HepG2 (cell line): ENCODE measurements around the gene FAM210A.

Experiments used
- HOXA5 ChIP-seq: sonication (generic); formaldehyde crosslinking; IDR thresholded peaks from 2 replicates; pipeline ENCODE4 v1.4.0; 2020; ENCODE audit warnings: missing genetic modification reagents
- PCBP2 ChIP-seq: fragments of 200-400 bp; formaldehyde crosslinking; optimal IDR thresholded peaks from 2 replicates; pipeline ENCODE3; 2018; ENCODE audit warnings: low read length, low read depth; ENCODE audit not compliant: poor library complexity, severe bottlenecking
- POLR2AphosphoS5 ChIP-seq: IDR thresholded peaks from 2 replicates; pipeline ENCODE4 v1.6.1; 2012; ENCODE audit warnings: low read depth, low read length
- RAD21 ChIP-seq: fragments of 450-650 bp; formaldehyde crosslinking; IDR thresholded peaks from 2 replicates; pipeline ENCODE4 v1.5.0; 2020; ENCODE audit warnings: mild to moderate bottlenecking
- SMC3 ChIP-seq: IDR thresholded peaks from 2 replicates; pipeline ENCODE4 v1.6.1; 2011; ENCODE audit warnings: low read length, improper control_type of control experiment
- YEATS2 ChIP-seq: sonication (generic); formaldehyde crosslinking; IDR thresholded peaks from 2 replicates; pipeline ENCODE4 v1.4.0; 2020; ENCODE audit warnings: missing genetic modification reagents, borderline replicate concordance
- ZFP41 ChIP-seq: sonication (generic); formaldehyde crosslinking; IDR thresholded peaks from 2 replicates; pipeline ENCODE4 v1.4.0; 2020; ENCODE audit warnings: mild to moderate bottlenecking, missing genetic modification reagents, borderline replicate concordance
- ZNF275 ChIP-seq: sonication (generic); formaldehyde crosslinking; IDR thresholded peaks from 2 replicates; pipeline ENCODE4 v1.8.0; 2022; ENCODE audit warnings: missing genetic modification reagents, mild to moderate bottlenecking, inconsistent platforms, borderline replicate concordance

- no peak for TF ChIP-seq ZFP41 (CRISPR knock-in tag)
- no peak for TF ChIP-seq SMC3
- TF ChIP-seq ZNF275 (CRISPR knock-in tag) = no peak
- TF ChIP-seq RAD21 (CRISPR knock-in tag) = no peak
- no peak for TF ChIP-seq PCBP2
- no peak for TF ChIP-seq POLR2AphosphoS5
- no peak for TF ChIP-seq HOXA5 (CRISPR knock-in tag)
- TF ChIP-seq YEATS2 (CRISPR knock-in tag) = no peak
Observed at GRCh38 chr18:13620818-13621445, 105.4 kb downstream of the FAM210A start.
